ENCODE results near the gene ACP7. TPM values are rescaled to one million over a fixed set of nuclear protein-coding genes. Genes with fewer than 3 reads are reported as not detected.

The ACP7 gene
- total and polyA plus RNA-seq, 5 donors: not detected

- 71% methylated on average over 13 of the region's 13 CpGs for WGBS
Measured at GRCh38 chr19:39154100-39154628, 70.0 kb downstream of the ACP7 start.

GRCh38 chr19:39154629-39155100 is 70.5 kb downstream of the ACP7 start:
- Histone ChIP-seq H3K9me3 (ENCODE audit: control insufficient read depth, low read length) (no peaks in the 10 kb centered on the region), H3K4me3 (ENCODE audit: low read length) (no peak overlapping the region), H3K27me3 (ENCODE audit: control insufficient read depth, insufficient read depth) (no peaks in the 10 kb centered on the region), H3K27ac (ENCODE audit: low read length) (no peak overlapping the region), H3K4me1 (ENCODE audit: control insufficient read depth, insufficient read depth, low read length) (peaks cover 6% of the 10 kb centered on the region)
- intact Hi-C loops (cut with DNase I): no loop called here
- ATAC-seq: peak; percentile 5 to 61
- peak in 1 of 3 donors; percentile 51 for DNase-seq
- 57% methylated on average over 11 of the region's 11 CpGs for WGBS

More at GRCh38 chr19:39154100-39154628, 70.0 kb downstream of the ACP7 start:
- H3K9me3 ChIP-seq (ENCODE audit: control insufficient read depth, low read length): no peaks in the 10 kb centered on the region
- no peaks in the 10 kb centered on the region for H3K27me3 ChIP-seq (ENCODE audit: control insufficient read depth, insufficient read depth)
- H3K4me1 ChIP-seq (ENCODE audit: control insufficient read depth, insufficient read depth, low read length): peaks cover 6% of the 10 kb centered on the region
- peak in 1 of 3 donors; percentile 6 for DNase-seq
- no peak overlapping the region for H3K4me3 ChIP-seq (ENCODE audit: low read length)
- intact Hi-C loops (cut with DNase I): no loop called here
- no peak overlapping the region for H3K27ac ChIP-seq (ENCODE audit: low read length)
- ATAC-seq: no peak

DNA sequence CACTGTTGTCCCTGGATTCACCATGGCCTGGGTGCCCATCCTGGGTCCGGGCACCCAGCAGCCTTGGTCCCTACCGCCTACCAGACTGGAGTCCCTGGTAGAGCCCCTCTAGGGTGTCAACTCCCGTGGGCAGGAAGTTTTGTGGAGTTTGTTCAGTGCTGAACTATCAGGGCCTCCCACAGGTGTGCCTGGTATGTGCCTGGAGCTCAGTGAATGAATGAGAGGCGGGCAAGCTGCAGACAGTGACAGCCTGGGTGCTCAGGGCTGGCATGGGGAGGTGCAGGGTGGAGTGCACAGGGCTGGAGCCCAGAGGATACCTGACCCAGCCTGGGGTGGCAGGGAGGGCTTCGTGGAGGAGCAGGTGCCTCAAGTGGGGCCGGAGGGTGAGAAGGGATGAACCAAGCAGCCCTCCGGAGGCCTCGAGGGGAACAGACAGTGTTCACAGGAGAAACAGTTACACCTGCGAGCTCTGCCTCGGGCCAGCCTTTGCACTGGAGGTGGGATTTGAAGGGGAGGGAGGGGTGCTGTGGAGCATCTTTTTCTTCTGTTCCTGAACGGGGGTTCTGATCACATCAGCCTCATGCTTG is 71.0 kb downstream of the ACP7 start:
- no peaks in the 10 kb centered on the region for H3K27me3 ChIP-seq (ENCODE audit: control insufficient read depth, insufficient read depth)
- WGBS: 84% methylated on average over 11 of the region's 11 CpGs
- no peak overlapping the region for H3K4me3 ChIP-seq (ENCODE audit: low read length)
- DNase-seq: peak in 1 of 3 donors; percentile 37
- H3K9me3 ChIP-seq (ENCODE audit: control insufficient read depth, low read length): no peaks in the 10 kb centered on the region
- intact Hi-C loops (cut with DNase I): no loop called here
- no peak overlapping the region for H3K27ac ChIP-seq (ENCODE audit: low read length)
- ATAC-seq: no peak
- peaks cover 6% of the 10 kb centered on the region for H3K4me1 ChIP-seq (ENCODE audit: control insufficient read depth, insufficient read depth, low read length)

- intact Hi-C loops (cut with DNase I): no loop called here
Measured at GRCh38 chr19:39155741-39156140, 71.6 kb downstream of the ACP7 start.

GRCh38 chr19:39156326-39157230 is 72.4 kb downstream of the ACP7 start:
- no peaks in the 10 kb centered on the region for H3K9me3 ChIP-seq (ENCODE audit: control insufficient read depth, low read length)
- peaks cover 6% of the 10 kb centered on the region for H3K4me1 ChIP-seq (ENCODE audit: control insufficient read depth, insufficient read depth, low read length)
- H3K4me3 ChIP-seq (ENCODE audit: low read length): no peak overlapping the region
- ATAC-seq (no peak), DNase-seq (peak in 1 of 3 donors; percentile 51)
- 56% methylated on average over 24 of the region's 24 CpGs for WGBS
- H3K27ac ChIP-seq (ENCODE audit: low read length): no peak overlapping the region
- intact Hi-C loops (cut with DNase I): no loop called here
- no peaks in the 10 kb centered on the region for H3K27me3 ChIP-seq (ENCODE audit: control insufficient read depth, insufficient read depth)

More at GRCh38 chr19:39155741-39156140, 71.6 kb downstream of the ACP7 start:
- ATAC-seq (no peak), DNase-seq (no peak)
- H3K4me1 ChIP-seq (ENCODE audit: control insufficient read depth, insufficient read depth, low read length): peaks cover 6% of the 10 kb centered on the region
- no peaks in the 10 kb centered on the region for H3K9me3 ChIP-seq (ENCODE audit: control insufficient read depth, low read length)
- no peak overlapping the region for H3K4me3 ChIP-seq (ENCODE audit: low read length)
- no peak overlapping the region for H3K27ac ChIP-seq (ENCODE audit: low read length)
- no peaks in the 10 kb centered on the region for H3K27me3 ChIP-seq (ENCODE audit: control insufficient read depth, insufficient read depth)
- 78% methylated on average over 15 of the region's 15 CpGs for WGBS

GRCh38 chr19:39157275-39157996 is 73.3 kb downstream of the ACP7 start:
- H3K9me3 ChIP-seq (ENCODE audit: control insufficient read depth, low read length): no peaks in the 10 kb centered on the region
- 67% methylated on average over 23 of the region's 23 CpGs for WGBS
- H3K27me3 ChIP-seq (ENCODE audit: control insufficient read depth, insufficient read depth): no peaks in the 10 kb centered on the region
- ATAC-seq (peak in 1 of 2 donors; percentile 8), DNase-seq (peak in 1 of 3 donors; percentile 45)
- H3K27ac ChIP-seq (ENCODE audit: low read length): no peak overlapping the region
- H3K4me3 ChIP-seq (ENCODE audit: low read length): no peak overlapping the region
- peaks cover 6% of the 10 kb centered on the region for H3K4me1 ChIP-seq (ENCODE audit: control insufficient read depth, insufficient read depth, low read length)
- intact Hi-C loops (cut with DNase I): no loop called here

DNA sequence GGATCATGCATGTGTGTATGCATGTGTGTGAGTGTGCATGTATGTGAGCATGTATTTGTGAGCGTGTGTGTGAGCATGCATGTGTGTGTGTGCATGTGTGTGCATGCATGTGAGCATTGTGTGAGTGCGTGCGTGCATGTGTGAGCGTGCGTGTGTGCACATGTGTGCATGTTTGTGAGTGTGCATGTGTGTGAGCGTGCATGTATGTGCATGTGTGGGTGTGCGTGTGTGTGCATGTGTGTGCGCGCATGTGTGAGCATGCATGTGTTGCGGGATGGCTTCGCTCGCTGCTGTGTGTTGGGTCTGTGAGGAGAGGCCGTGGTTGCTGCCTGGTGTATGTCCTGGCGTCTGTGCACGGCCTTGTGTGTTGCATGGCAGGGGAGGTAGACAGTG is 73.8 kb downstream of the ACP7 start:
- Histone ChIP-seq H3K27me3 (ENCODE audit: control insufficient read depth, insufficient read depth) (no peaks in the 10 kb centered on the region), H3K9me3 (ENCODE audit: control insufficient read depth, low read length) (no peaks in the 10 kb centered on the region), H3K27ac (ENCODE audit: low read length) (no peak overlapping the region), H3K4me3 (ENCODE audit: low read length) (no peak overlapping the region), H3K4me1 (ENCODE audit: control insufficient read depth, insufficient read depth, low read length) (peaks cover 6% of the 10 kb centered on the region)
- WGBS: 92% methylated on average over 15 of the region's 15 CpGs
- ATAC-seq (no peak), DNase-seq (peak in 1 of 3 donors; percentile 35)
- intact Hi-C loops (cut with DNase I): no loop called here

GRCh38 chr19:39158646-39159260 is 74.6 kb downstream of the ACP7 start:
- no peak for ATAC-seq
- 84% methylated on average over 12 of the region's 12 CpGs for WGBS
- no peaks in the 10 kb centered on the region for H3K9me3 ChIP-seq (ENCODE audit: control insufficient read depth, low read length)
- intact Hi-C loops (cut with DNase I): no loop called here
- no peaks in the 10 kb centered on the region for H3K27me3 ChIP-seq (ENCODE audit: control insufficient read depth, insufficient read depth)
- DNase-seq: peak in 1 of 3 donors; percentile 15
- peaks cover 6% of the 10 kb centered on the region for H3K4me1 ChIP-seq (ENCODE audit: control insufficient read depth, insufficient read depth, low read length)
- no peak overlapping the region for H3K4me3 ChIP-seq (ENCODE audit: low read length)
- no peak overlapping the region for H3K27ac ChIP-seq (ENCODE audit: low read length)

DNA sequence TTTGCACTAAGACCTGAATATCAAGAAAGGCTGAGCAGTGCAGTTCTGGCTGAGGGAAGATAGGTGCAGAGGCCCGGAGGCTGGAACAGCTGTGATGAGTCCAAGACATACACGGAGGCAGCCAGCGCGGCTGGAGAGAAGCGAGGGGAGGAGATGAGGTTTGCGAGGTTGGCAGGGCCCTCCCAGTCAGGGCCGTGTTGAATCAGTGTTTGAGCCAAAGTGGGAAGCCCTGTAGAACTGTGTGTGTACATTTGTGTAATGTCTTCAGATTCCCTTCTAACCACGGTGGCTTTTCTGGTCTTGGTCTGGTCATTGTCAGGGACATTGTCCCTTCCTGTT is 76.3 kb downstream of the ACP7 start:
- intact Hi-C loops (cut with DNase I): no loop called here
- ATAC-seq (peak; percentile 79), DNase-seq (peak; percentile 69 to 91 (median 84))
- 56% methylated on average over 8 of the region's 8 CpGs for WGBS
- no peak overlapping the region for H3K27ac ChIP-seq (ENCODE audit: low read length)
- no peaks in the 10 kb centered on the region for H3K9me3 ChIP-seq (ENCODE audit: control insufficient read depth, low read length)
- H3K4me3 ChIP-seq (ENCODE audit: low read length): no peak overlapping the region
- H3K4me1 ChIP-seq (ENCODE audit: control insufficient read depth, insufficient read depth, low read length): peaks cover 6% of the 10 kb centered on the region
- H3K27me3 ChIP-seq (ENCODE audit: control insufficient read depth, insufficient read depth): no peaks in the 10 kb centered on the region
